ENCODE results near the gene RMP24.

Gene RMP24

GRCh38 chr18:35972197-35973000 lies at the start of gene RMP24:
Gene RMP24 (plus strand): TSS chr18:35972679.
- Histone ChIP-seq H3K4me3 (ENCODE audit: low read depth, low read length) (peak within 1 kb of the TSS; percentile 82), H3K4me1 (ENCODE audit: insufficient read depth) (no peaks in the 10 kb centered on the region), H3K36me3 (ENCODE audit: insufficient read depth) (no peaks in the 10 kb centered on the region), H3K27ac (ENCODE audit: low read depth) (peak within 1 kb of the TSS; percentile 75)
- peak; percentile 91 for DNase-seq (ENCODE audit: extremely low spot score)
- under 1% methylated on average over 73 of the region's 73 CpGs for WGBS

- Histone ChIP-seq H3K4me1 (ENCODE audit: insufficient read depth) (no peaks in the 10 kb centered on the region), H3K27ac (ENCODE audit: low read depth) (no peak overlapping the region), H3K4me3 (ENCODE audit: low read depth, low read length) (no peak overlapping the region), H3K36me3 (ENCODE audit: insufficient read depth) (no peaks in the 10 kb centered on the region)
- no peak for DNase-seq (ENCODE audit: extremely low spot score)
- 40% methylated on average over 4 of the region's 4 CpGs for WGBS
These were observed 48.4 kb upstream of the RMP24 start for GRCh38 chr18:35923939-35924684.

- H3K4me1 ChIP-seq (ENCODE audit: insufficient read depth): no peaks in the 10 kb centered on the region
- H3K36me3 ChIP-seq (ENCODE audit: insufficient read depth): no peaks in the 10 kb centered on the region
- 89% methylated on average over 11 of the region's 11 CpGs for WGBS
- no peak overlapping the region for H3K4me3 ChIP-seq (ENCODE audit: low read depth, low read length)
- no peak for DNase-seq (ENCODE audit: extremely low spot score)
- H3K27ac ChIP-seq (ENCODE audit: low read depth): no peak overlapping the region
These were observed 45.6 kb upstream of the RMP24 start for GRCh38 chr18:35926884-35927283.

GRCh38 chr18:35927430-35927829 lies 45.0 kb upstream of the RMP24 start:
- 70% methylated on average over 3 of the region's 3 CpGs for WGBS
- Histone ChIP-seq H3K27ac (ENCODE audit: low read depth) (no peak overlapping the region), H3K4me3 (ENCODE audit: low read depth, low read length) (no peak overlapping the region), H3K36me3 (ENCODE audit: insufficient read depth) (no peaks in the 10 kb centered on the region), H3K4me1 (ENCODE audit: insufficient read depth) (no peaks in the 10 kb centered on the region)
- DNase-seq (ENCODE audit: extremely low spot score): no peak

- 66% methylated on average over 8 of the region's 8 CpGs for WGBS
- Histone ChIP-seq H3K4me1 (ENCODE audit: insufficient read depth) (no peaks in the 10 kb centered on the region), H3K27ac (ENCODE audit: low read depth) (no peak overlapping the region), H3K4me3 (ENCODE audit: low read depth, low read length) (no peak overlapping the region), H3K36me3 (ENCODE audit: insufficient read depth) (no peaks in the 10 kb centered on the region)
- DNase-seq (ENCODE audit: extremely low spot score): no peak
These were observed 38.5 kb upstream of the RMP24 start for GRCh38 chr18:35933982-35934381.

GRCh38 chr18:35934891-35935290 lies 37.6 kb upstream of the RMP24 start:
- Histone ChIP-seq H3K4me1 (ENCODE audit: insufficient read depth) (no peaks in the 10 kb centered on the region), H3K27ac (ENCODE audit: low read depth) (no peak overlapping the region), H3K36me3 (ENCODE audit: insufficient read depth) (no peaks in the 10 kb centered on the region), H3K4me3 (ENCODE audit: low read depth, low read length) (no peak overlapping the region)
- DNase-seq (ENCODE audit: extremely low spot score): no peak
- WGBS: 84% methylated on average over 5 of the region's 5 CpGs

- H3K4me1 ChIP-seq (ENCODE audit: insufficient read depth): no peaks in the 10 kb centered on the region
- H3K27ac ChIP-seq (ENCODE audit: low read depth): no peak overlapping the region
- 73% methylated on average over 4 of the region's 4 CpGs for WGBS
- H3K4me3 ChIP-seq (ENCODE audit: low read depth, low read length): no peak overlapping the region
- no peak for DNase-seq (ENCODE audit: extremely low spot score)
- no peaks in the 10 kb centered on the region for H3K36me3 ChIP-seq (ENCODE audit: insufficient read depth)
These were observed 36.7 kb upstream of the RMP24 start for GRCh38 chr18:35935805-35936204.

GRCh38 chr18:35936951-35937350 lies 35.5 kb upstream of the RMP24 start:
- Histone ChIP-seq H3K27ac (ENCODE audit: low read depth) (no peak overlapping the region), H3K4me3 (ENCODE audit: low read depth, low read length) (no peak overlapping the region), H3K36me3 (ENCODE audit: insufficient read depth) (no peaks in the 10 kb centered on the region), H3K4me1 (ENCODE audit: insufficient read depth) (no peaks in the 10 kb centered on the region)
- 69% methylated on average over 1 of the region's 1 CpG for WGBS
- no peak for DNase-seq (ENCODE audit: extremely low spot score)

- no peak overlapping the region for H3K27ac ChIP-seq (ENCODE audit: low read depth)
- no peak for DNase-seq (ENCODE audit: extremely low spot score)
- H3K36me3 ChIP-seq (ENCODE audit: insufficient read depth): no peaks in the 10 kb centered on the region
- 32% methylated on average over 1 of the region's 1 CpG for WGBS
- H3K4me3 ChIP-seq (ENCODE audit: low read depth, low read length): no peak overlapping the region
- no peaks in the 10 kb centered on the region for H3K4me1 ChIP-seq (ENCODE audit: insufficient read depth)
These were observed 34.3 kb upstream of the RMP24 start for GRCh38 chr18:35938158-35938557.

GRCh38 chr18:35938562-35938961 lies 33.9 kb upstream of the RMP24 start:
- Histone ChIP-seq H3K27ac (ENCODE audit: low read depth) (no peak overlapping the region), H3K4me3 (ENCODE audit: low read depth, low read length) (no peak overlapping the region), H3K36me3 (ENCODE audit: insufficient read depth) (no peaks in the 10 kb centered on the region), H3K4me1 (ENCODE audit: insufficient read depth) (no peaks in the 10 kb centered on the region)
- DNase-seq (ENCODE audit: extremely low spot score): no peak
- 77% methylated on average over 1 of the region's 1 CpG for WGBS

GRCh38 chr18:35939138-35939537 lies 33.3 kb upstream of the RMP24 start:
- 44% methylated on average over 5 of the region's 5 CpGs for WGBS
- Histone ChIP-seq H3K36me3 (ENCODE audit: insufficient read depth) (no peaks in the 10 kb centered on the region), H3K4me1 (ENCODE audit: insufficient read depth) (no peaks in the 10 kb centered on the region), H3K4me3 (ENCODE audit: low read depth, low read length) (no peak overlapping the region), H3K27ac (ENCODE audit: low read depth) (no peak overlapping the region)
- no peak for DNase-seq (ENCODE audit: extremely low spot score)

- no peaks in the 10 kb centered on the region for H3K36me3 ChIP-seq (ENCODE audit: insufficient read depth)
These were observed 31.2 kb upstream of the RMP24 start for GRCh38 chr18:35941299-35941698.

GRCh38 chr18:35942133-35942532 lies 30.3 kb upstream of the RMP24 start:
- Histone ChIP-seq H3K27ac (ENCODE audit: low read depth) (no peak overlapping the region), H3K36me3 (ENCODE audit: insufficient read depth) (no peaks in the 10 kb centered on the region), H3K4me3 (ENCODE audit: low read depth, low read length) (no peak overlapping the region), H3K4me1 (ENCODE audit: insufficient read depth) (no peaks in the 10 kb centered on the region)
- no peak for DNase-seq (ENCODE audit: extremely low spot score)

More at GRCh38 chr18:35941299-35941698, 31.2 kb upstream of the RMP24 start:
- WGBS: 61% methylated on average over 6 of the region's 6 CpGs
- H3K4me1 ChIP-seq (ENCODE audit: insufficient read depth): no peaks in the 10 kb centered on the region
- DNase-seq (ENCODE audit: extremely low spot score): no peak
- no peak overlapping the region for H3K4me3 ChIP-seq (ENCODE audit: low read depth, low read length)
- no peak overlapping the region for H3K27ac ChIP-seq (ENCODE audit: low read depth)

GRCh38 chr18:35942661-35943060 lies 29.8 kb upstream of the RMP24 start:
- no peaks in the 10 kb centered on the region for H3K36me3 ChIP-seq (ENCODE audit: insufficient read depth)
- 96% methylated on average over 6 of the region's 6 CpGs for WGBS
- no peak overlapping the region for H3K27ac ChIP-seq (ENCODE audit: low read depth)
- no peak for DNase-seq (ENCODE audit: extremely low spot score)
- H3K4me1 ChIP-seq (ENCODE audit: insufficient read depth): no peaks in the 10 kb centered on the region
- H3K4me3 ChIP-seq (ENCODE audit: low read depth, low read length): no peak overlapping the region

Measured in urinary bladder (tissue), 3 donors.